AG09309 (cell line): ENCODE data around the gene HOXC9.
A peak's percentile ranks its signal among the peaks of the same experiment; 100 is the strongest.

Experiments used
- DNase-seq: peaks from one replicate; pipeline ENCODE4 v3.0.0-alpha.2; 2010; ENCODE audit warnings: low read depth
- H3K4me3 ChIP-seq: 2 replicates; pipeline ENCODE4 v1.5.1; 2011; ENCODE audit warnings: mild to moderate bottlenecking, low read depth, low read length, moderate library complexity; ENCODE audit not compliant: control insufficient read depth
- TF ChIP-seq, protein P1 (sequence below): IDR thresholded peaks from 2 replicates; pipeline ENCODE4 v1.5.1; 2011; ENCODE audit warnings: mild to moderate bottlenecking, low read depth, low read length, inconsistent platforms; ENCODE audit not compliant: insufficient read depth, control insufficient read depth; ENCODE audit errors: missing control alignments

HOXC9 gene

GRCh38 chr12:53976172-53976822, 23.7 kb upstream of the HOXC9 start:
- DNase-seq = no peak
- TF ChIP-seq, protein P1, sequence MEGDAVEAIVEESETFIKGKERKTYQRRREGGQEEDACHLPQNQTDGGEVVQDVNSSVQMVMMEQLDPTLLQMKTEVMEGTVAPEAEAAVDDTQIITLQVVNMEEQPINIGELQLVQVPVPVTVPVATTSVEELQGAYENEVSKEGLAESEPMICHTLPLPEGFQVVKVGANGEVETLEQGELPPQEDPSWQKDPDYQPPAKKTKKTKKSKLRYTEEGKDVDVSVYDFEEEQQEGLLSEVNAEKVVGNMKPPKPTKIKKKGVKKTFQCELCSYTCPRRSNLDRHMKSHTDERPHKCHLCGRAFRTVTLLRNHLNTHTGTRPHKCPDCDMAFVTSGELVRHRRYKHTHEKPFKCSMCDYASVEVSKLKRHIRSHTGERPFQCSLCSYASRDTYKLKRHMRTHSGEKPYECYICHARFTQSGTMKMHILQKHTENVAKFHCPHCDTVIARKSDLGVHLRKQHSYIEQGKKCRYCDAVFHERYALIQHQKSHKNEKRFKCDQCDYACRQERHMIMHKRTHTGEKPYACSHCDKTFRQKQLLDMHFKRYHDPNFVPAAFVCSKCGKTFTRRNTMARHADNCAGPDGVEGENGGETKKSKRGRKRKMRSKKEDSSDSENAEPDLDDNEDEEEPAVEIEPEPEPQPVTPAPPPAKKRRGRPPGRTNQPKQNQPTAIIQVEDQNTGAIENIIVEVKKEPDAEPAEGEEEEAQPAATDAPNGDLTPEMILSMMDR = no peak
- H3K4me3 ChIP-seq = no peak overlapping the region

GRCh38 chr12:53976823-53977595, 23.0 kb upstream of the HOXC9 start:
- DNase-seq = no peak
- no peak overlapping the region for H3K4me3 ChIP-seq
- TF ChIP-seq, protein P1 = no peak

DNA sequence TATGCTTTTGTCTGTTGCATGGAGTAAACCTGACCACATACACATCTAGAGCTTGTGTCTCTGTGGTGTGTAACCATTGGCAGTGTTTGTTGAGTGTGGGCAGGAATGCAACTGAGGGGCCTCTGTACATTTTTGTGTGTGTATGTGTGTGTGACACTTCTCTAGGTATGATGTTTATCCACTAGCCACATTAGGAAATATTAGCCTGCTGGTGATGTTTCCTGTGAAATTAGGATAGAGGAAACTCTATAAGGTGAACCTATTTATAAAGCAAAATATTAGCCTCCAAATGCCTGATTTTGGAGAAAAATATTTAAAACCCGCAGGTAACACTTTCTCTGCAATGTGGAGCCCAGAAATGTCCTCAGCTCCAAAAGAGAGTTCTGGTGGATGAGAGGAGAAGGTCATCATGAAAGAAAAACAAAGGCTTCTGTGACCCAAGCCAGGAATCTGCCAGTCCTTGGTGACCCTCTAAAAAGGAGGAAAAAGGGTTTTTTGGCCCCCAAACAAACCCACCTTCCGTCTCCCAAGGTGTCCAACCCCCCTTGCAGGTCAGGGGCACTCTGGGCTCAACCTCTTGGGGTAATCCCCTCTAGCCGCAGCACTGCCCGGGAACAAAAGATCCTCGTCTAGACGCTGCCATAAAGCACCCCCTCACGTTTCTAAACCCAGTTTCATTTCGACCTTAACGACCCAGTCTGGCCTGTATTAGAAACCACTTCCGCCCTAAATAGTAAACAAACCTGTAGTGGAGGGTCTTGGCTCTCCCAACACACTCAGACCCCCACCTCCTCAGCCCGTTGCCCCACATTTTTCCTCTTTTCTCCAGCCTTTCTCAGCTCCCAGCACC, 22.1 kb upstream of the HOXC9 start:
- no peak overlapping the region for H3K4me3 ChIP-seq
- DNase-seq = no peak
- TF ChIP-seq, protein P1 = no peak

GRCh38 chr12:53978477-53979356, 21.2 kb upstream of the HOXC9 start:
- H3K4me3 ChIP-seq = no peak overlapping the region
- TF ChIP-seq, protein P1 = no peak
- no peak for DNase-seq

- H3K4me3 ChIP-seq = peak overlapping the region; percentile 12
- no peak for DNase-seq
- TF ChIP-seq, protein P1 = no peak
Measured at GRCh38 chr12:53980104-53980801, 19.7 kb upstream of the HOXC9 start.
